RWPE1 (cell line): ENCODE results near the gene DCST2.
"Not testable (repeated sequence)": the region's sequence is repeated elsewhere in the genome, so short reads cannot be mapped to it uniquely, and the experiment has no call there.

Experiments used
- CTCF ChIA-PET: fragments of 350-600 bp; sonication (Branson Sonifier 250); formaldehyde crosslinking; extraction: SDS; loops from one replicate; lab custom pipeline; 2021; lab: Yijun Ruan, JAX
- POLR2A ChIA-PET: fragments of 400-600 bp; formaldehyde crosslinking; extraction: SDS; loops from one replicate; lab custom pipeline; 2020; ENCODE audit warnings: antibody characterized with exemption; ENCODE audit not compliant: low non-redundant PET; lab: Yijun Ruan, JAX
- DNase-seq: peaks from one replicate; pipeline ENCODE4 v3.0.0; 2012; ENCODE audit warnings: low spot score
- H3K27ac ChIP-seq: fragments of 450-650 bp; 2 replicates; pipeline ENCODE4 v1.5.1; 2017
- TF ChIP-seq, protein P1 (sequence below): fragments of 450-650 bp; conservative IDR thresholded peaks from 2 replicates; pipeline ENCODE4 v1.5.1; 2017; ENCODE audit warnings: low read depth, mild to moderate bottlenecking

DCST2 gene

DNA sequence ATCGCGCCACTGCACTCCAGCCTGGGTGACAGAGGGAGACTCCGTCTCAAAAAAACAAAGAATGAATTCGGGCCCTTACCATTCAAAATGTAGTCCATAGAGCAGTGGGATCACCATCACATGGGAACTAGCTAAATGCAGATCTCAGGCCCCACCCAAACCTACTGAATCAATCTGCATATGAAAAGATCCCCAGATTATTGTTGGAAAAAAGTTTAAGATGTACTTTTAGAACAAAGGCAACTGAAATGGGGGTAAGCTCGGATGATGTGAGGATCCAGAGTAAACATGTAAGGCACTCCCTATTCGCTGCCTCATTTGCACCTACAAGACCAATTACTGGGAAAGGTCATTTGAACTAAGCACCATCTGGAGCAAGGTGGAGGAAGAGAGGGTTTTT, 51.2 kb downstream of the DCST2 start:
- no peak for DNase-seq
- CTCF ChIA-PET = no interaction called here
- TF ChIP-seq, protein P1, sequence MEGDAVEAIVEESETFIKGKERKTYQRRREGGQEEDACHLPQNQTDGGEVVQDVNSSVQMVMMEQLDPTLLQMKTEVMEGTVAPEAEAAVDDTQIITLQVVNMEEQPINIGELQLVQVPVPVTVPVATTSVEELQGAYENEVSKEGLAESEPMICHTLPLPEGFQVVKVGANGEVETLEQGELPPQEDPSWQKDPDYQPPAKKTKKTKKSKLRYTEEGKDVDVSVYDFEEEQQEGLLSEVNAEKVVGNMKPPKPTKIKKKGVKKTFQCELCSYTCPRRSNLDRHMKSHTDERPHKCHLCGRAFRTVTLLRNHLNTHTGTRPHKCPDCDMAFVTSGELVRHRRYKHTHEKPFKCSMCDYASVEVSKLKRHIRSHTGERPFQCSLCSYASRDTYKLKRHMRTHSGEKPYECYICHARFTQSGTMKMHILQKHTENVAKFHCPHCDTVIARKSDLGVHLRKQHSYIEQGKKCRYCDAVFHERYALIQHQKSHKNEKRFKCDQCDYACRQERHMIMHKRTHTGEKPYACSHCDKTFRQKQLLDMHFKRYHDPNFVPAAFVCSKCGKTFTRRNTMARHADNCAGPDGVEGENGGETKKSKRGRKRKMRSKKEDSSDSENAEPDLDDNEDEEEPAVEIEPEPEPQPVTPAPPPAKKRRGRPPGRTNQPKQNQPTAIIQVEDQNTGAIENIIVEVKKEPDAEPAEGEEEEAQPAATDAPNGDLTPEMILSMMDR = no peak
- H3K27ac ChIP-seq = peak overlapping the region; percentile 72
- POLR2A ChIA-PET = interaction anchor here (0.6 kb wide), 1 partner anchor 13 kb away, joined by 3 read pairs; no protein-coding TSS in a partner anchor

DNA sequence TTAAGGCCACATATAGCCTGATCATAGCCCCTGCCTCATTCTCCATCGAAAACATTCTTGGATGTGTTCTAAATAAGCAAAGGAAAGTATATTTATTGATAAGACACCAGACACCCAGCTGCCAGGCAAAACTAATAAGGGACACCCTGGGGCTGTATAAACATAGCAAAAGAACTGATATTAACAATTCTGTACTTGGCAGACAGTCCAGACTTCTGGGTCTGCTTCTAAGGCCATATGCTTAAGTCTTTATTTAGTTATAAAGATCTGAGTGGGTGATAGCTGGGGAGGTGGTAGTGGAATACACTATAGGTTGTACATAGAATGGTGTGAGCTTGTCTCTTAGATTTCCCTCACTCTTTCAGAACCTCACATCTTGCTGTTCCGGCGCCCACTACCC, 55.2 kb downstream of the DCST2 start:
- CTCF ChIA-PET = no interaction called here
- no peak for DNase-seq
- no peak overlapping the region for H3K27ac ChIP-seq
- TF ChIP-seq, protein P1 = no peak
- POLR2A ChIA-PET = no interaction called here

DNA sequence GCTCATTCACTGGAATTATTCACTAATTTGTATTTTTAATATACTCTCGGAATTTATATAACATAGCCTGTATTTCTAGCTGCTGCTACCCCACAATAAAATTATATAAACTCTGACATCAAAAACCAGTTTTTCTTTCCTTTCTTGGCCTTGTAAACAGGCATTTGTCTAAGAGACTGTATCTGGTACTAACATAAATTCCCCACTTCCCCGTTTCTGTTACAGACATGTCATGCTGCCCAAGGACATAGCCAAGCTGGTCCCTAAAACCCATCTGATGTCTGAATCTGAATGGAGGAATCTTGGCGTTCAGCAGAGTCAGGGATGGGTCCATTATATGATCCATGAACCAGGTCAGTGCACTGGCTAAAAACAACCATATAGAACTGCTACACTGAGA, 55.8 kb downstream of the DCST2 start:
- POLR2A ChIA-PET, DNase-seq, H3K27ac ChIP-seq, CTCF ChIA-PET: not testable (repeated sequence)

DNA sequence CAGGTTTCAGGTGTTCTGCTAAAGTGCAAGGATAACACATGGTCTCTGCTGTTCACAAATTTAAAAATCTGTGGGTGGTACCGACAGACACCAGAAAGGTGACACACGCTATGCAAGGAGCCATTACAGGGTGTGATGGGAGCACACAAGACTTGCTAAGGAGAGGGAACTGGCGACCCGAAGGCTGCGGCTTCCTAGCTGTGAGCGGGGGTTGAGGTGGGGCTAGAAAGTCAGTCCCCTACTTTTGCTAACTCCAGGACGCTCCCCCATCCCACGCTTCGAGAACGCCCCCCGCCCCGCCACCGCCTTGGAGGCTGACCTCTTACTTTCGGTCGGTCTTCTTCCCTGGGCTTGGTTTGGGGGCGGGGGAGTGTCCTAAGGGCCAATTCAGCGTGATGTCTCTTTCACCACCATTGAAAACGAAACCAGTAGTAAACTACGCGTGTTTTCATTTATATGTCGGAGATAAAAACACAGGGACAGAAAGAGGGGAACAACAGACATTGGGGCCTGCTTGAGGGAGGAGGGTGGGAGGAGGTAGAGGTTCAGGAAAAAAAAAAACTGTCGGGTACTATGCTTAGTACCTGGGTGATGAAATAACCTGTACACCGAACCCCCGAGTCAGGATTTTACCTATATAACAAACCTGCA, 58.0 kb downstream of the DCST2 start:
- CTCF ChIA-PET = interaction anchor here (0.7 to 1.1 kb wide), 2 partner anchors 42 to 97 kb away, joined by 3 to 4 read pairs; no protein-coding TSS in a partner anchor
- TF ChIP-seq, protein P1 = no peak
- no peak for DNase-seq
- peak overlapping the region; percentile 100 for H3K27ac ChIP-seq
- POLR2A ChIA-PET = no interaction called here

DNA sequence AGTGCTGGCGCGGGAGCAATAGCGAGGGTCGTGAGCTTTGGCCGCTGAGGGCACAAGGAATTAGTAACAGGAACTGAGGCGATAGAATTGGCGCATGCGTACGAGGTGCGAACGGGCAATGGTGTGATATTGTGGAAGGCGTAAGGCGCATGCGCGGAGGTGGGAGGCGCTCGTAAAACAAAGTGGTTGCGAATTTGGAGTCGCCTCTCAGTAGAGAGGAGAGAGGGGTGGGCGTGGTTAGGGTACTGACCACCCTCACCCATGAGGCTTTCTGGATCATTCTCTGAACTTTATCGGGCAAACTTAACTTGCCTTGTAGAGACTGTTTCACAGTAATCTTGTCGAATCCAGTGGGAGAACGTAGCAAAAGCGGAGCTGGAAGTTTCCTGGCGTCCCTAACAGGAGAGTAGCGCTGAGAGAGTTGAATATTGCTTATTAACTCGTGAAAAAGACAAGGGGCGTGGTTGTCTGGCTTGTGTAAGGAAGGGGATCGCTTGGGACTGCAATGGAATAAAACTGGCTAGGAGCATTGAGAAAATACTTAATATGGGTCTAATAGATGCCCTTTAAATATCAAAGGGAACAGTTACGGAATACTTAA, 58.7 kb downstream of the DCST2 start:
- ChIA-PET POLR2A (interaction anchor here (1.5 kb wide), 1 partner anchor 29 kb away, joined by 3 read pairs; no protein-coding TSS in a partner anchor), CTCF (interaction anchor here (0.7 kb wide), 2 partner anchors 43 to 97 kb away, joined by 4 read pairs; no protein-coding TSS in a partner anchor)
- DNase-seq = peak; percentile 89
- TF ChIP-seq, protein P1 = no peak
- peak overlapping the region; percentile 100 for H3K27ac ChIP-seq

DNA sequence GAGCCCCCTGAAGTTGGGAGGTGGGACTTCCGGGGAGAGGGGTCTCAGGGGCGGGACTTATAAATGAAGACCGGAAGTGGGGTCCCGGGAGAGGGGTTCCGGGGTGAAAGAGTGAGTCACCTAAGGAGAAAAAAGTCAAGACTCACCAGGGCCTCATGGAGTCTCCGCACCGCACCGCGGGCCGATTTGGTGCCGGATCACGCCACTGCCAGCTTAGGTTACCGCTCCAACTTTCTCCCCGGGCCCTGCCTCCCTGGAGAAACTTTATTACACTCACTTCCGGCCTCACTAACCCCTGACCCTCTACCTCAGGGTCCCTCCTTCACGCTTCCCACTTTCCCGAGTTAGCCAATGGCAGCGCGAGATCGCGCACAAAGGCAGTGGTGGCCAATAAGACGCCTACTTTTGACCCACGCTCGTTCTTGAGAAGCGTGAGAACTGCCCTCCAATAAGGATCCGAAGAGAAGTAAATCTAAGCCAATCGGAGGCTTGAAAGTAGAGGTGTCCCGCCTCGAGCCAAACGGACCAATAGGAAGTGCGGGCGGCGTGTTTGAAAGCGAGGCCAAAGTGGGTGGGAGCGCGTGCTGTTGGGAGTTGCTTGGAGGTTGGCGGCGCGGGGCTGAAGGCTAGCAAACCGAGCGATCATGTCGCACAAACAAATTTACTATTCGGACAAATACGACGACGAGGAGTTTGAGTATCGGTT, 59.3 kb downstream of the DCST2 start, which contains the start of gene CKS1B:
CKS1B (plus strand) TSS at position 580 of the 706 bp plus-strand sequence; CDS start at position 645, 65 bp downstream.
- H3K27ac ChIP-seq = peak within 1 kb of the TSS; percentile 100
- POLR2A ChIA-PET = interaction anchor here (0.7 to 1.5 kb wide), 5 partner anchors 9 to 416 kb away, joined by 3 to 6 read pairs (median 3); partner anchors contain the start of gene FLAD1
- CTCF ChIA-PET = interaction anchor here (0.6 to 1.0 kb wide), 3 partner anchors 24 to 88 kb away, joined by 3 to 4 read pairs (median 3); no protein-coding TSS in a partner anchor
- peak; percentile 99 for DNase-seq
- TF ChIP-seq, protein P1 = no peak
